Activated CD4-positive, alpha-beta memory T cell treated with anti-CD3 and anti-CD28 coated beads for 36 hours (primary cell): ENCODE results near the gene ARFGAP1. TPM values are rescaled to one million over a fixed set of nuclear protein-coding genes. Genes with fewer than 3 reads are reported as not detected.
"Not testable (repeated sequence)": the region's sequence is repeated elsewhere in the genome, so short reads cannot be mapped to it uniquely, and the experiment has no call there.

Experiments
- CTCF ChIA-PET: fragments of 350-600 bp; sonication (Branson Sonifier 250); formaldehyde crosslinking; loops from one replicate; lab custom pipeline; 2021; ENCODE audit warnings: antibody characterized with exemption, inconsistent platforms; lab: Charles Lee
- POLR2A ChIA-PET: fragments of 350-600 bp; sonication (Branson Sonifier 250); formaldehyde crosslinking; loops from one replicate; lab custom pipeline; 2021; ENCODE audit warnings: antibody characterized with exemption; lab: Charles Lee
- DNase-seq: peaks from one replicate; pipeline ENCODE4 v3.0.0-alpha.2; 2020
- H3K27ac Mint-ChIP-seq: one replicate; pipeline ENCODE4 v1.8.0; 2021; ENCODE audit warnings: mixed read lengths
- H3K27me3 Mint-ChIP-seq: one replicate; pipeline ENCODE4 v1.8.0; 2021; ENCODE audit warnings: mixed read lengths
- H3K36me3 Mint-ChIP-seq: one replicate; pipeline ENCODE4 v1.8.0; 2021; ENCODE audit warnings: mixed read lengths
- H3K4me1 Mint-ChIP-seq: one replicate; pipeline ENCODE4 v1.8.0; 2021; ENCODE audit warnings: low read depth, mixed read lengths
- H3K4me3 Mint-ChIP-seq: one replicate; pipeline ENCODE4 v1.8.0; 2021; ENCODE audit warnings: mild to moderate bottlenecking, mixed read lengths
- H3K9me3 Mint-ChIP-seq: one replicate; pipeline ENCODE4 v1.8.0; 2021; ENCODE audit warnings: mixed read lengths
- intact Hi-C: fragments of 100-400 bp; cut with micrococcal nuclease; formaldehyde crosslinking; loops from one replicate; pipeline ENCODE4 v1.15.1; 2023
- total RNA-seq, 2 experiments: library from RNA; stranded (reverse); gene quantifications; one replicate each; pipeline ENCODE4 v1.2.3, GENCODE V29; 2021

The ARFGAP1 gene
- total RNA-seq, 2 experiments from 2014 or later = 68.4 to 72.4 TPM

DNA sequence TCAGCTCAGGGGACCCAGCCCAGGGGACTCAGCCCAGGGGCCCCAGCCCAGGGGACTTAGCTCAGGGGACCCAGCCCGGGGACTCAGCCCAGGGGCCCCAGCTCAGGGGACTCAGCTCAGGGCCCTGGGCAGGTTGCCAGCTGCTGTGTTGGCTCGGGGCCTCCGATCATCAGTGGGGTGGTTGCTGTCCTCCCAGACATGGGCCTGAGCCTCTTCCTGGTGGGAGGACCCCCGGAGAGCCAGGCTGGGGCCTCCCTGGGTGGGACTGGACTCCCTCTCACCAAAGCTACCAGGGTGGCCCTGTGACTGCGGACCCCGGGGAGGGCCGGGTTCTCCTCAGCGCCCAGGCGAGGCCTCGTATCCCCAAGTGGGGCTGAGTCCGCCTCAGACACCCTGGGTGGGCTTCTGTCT, 24.8 kb downstream of the ARFGAP1 start:
- Mint-ChIP-seq H3K27me3 (peaks cover 18% of the 10 kb centered on the region), H3K4me3 (no peak overlapping the region), H3K27ac (no peak overlapping the region), H3K4me1 (peaks cover 11% of the 10 kb centered on the region), H3K36me3 (no peaks in the 10 kb centered on the region), H3K9me3 (peaks cover 8% of the 10 kb centered on the region)
- CTCF ChIA-PET = interaction anchor here (1.1 to 1.2 kb wide), 2 partner anchors 13 to 74 kb away, joined by 3 to 6 read pairs; no protein-coding TSS in a partner anchor
- intact Hi-C loops = no loop called here
- DNase-seq = no peak
- POLR2A ChIA-PET = no interaction called here

DNA sequence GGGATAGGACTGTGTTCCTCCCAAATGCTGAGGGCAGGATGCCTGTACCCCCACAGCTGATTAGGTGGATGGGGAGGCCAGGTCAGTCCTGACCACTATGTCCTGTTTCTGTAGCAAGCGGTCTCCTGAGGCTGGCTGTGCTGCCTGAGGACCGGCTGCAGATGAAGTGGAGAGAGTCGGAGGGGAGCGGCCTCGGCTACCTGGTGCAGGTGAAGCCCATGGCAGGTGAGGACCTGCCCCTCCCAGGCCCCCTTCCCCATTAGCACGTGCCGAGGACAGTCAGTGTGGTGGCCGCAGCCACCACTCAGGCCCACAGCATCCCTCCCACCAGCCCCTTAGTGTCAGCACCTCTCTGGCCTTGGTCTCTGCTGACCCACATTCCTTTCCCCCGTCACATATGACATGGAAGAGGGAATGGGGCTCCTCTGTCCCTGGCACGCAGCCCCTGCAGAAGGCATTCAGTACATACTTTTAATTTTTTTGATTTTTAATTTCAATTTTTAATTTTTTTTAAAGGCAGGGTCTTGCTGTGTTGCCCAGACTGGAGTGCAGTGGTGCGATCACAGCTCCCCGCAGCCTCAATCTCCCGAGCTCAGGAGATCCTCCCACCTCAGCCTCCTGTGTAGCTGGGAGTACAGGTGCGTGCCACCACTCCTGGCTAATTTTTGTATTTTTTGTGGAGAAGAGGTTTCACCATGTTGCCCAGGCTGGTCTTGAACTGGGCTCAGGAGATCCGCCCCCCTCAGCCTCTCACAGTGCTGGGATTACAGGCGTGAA, 25.4 kb downstream of the ARFGAP1 start:
- no peaks in the 10 kb centered on the region for H3K36me3 Mint-ChIP-seq
- peaks cover 22% of the 10 kb centered on the region for H3K27me3 Mint-ChIP-seq
- H3K4me3 Mint-ChIP-seq = no peak overlapping the region
- ChIA-PET POLR2A (no interaction called here), CTCF (no interaction called here)
- intact Hi-C loops = no loop called here
- peaks cover 11% of the 10 kb centered on the region for H3K9me3 Mint-ChIP-seq
- H3K27ac Mint-ChIP-seq = no peak overlapping the region
- DNase-seq = no peak
- H3K4me1 Mint-ChIP-seq = peaks cover 11% of the 10 kb centered on the region

DNA sequence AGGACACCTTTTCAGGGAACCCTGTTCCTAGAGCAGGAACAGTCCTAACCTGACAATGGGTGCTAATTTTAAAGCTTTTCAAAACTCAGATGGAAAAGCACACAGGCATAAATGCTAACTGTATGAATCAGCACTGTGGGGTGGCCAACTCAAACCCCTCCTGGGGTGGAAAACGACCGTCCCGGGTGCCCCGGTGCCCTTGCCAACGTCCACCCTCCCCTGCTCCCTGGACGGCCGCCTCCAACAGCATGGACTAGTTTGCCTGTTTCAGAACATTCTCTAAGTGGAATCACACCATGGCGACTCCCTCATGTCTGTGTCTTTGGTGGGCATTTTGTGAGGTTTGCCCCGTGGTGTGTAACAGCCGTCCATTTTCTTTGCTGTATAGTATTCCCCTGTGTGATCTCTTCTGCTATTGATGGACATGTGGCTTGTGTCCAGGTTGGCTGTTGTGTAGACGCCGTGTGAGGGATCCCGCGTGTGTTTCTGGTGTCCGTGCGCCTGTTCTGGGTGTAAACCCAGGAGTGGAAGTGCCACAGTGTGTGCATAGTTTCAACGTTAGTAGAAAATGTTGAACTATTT, 26.2 kb downstream of the ARFGAP1 start:
- H3K27ac Mint-ChIP-seq = no peak overlapping the region
- ChIA-PET CTCF (interaction anchor here (2.7 kb wide), 1 partner anchor 11 kb away, joined by 12 read pairs; no protein-coding TSS in a partner anchor), POLR2A (no interaction called here)
- H3K27me3 Mint-ChIP-seq = peaks cover 22% of the 10 kb centered on the region
- H3K4me3 Mint-ChIP-seq = no peak overlapping the region
- intact Hi-C loops = no loop called here
- no peak for DNase-seq
- H3K36me3 Mint-ChIP-seq = no peaks in the 10 kb centered on the region
- H3K4me1 Mint-ChIP-seq = peaks cover 11% of the 10 kb centered on the region
- H3K9me3 Mint-ChIP-seq = peaks cover 11% of the 10 kb centered on the region

DNA sequence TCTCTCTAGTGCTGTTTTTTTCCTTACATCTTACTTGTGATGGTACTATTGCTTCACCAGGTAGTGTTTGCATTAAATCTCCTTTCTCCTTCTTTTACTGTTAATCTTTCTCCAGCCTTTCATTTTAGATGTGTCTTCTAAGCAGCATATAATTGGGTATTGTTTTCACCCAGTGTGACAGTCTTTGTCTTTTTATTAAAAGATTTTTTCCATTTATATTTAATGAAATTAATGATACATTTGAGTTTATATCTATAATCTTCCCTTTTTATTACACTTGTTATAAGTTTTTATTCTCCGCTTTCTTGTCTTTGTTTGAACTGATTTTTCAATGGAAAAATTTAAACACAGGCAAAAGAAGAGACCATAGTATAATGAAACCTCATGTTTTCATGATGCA, 29.1 kb downstream of the ARFGAP1 start:
- Mint-ChIP-seq H3K4me3 (no peak overlapping the region), H3K27ac (no peak overlapping the region), H3K27me3 (peaks cover 20% of the 10 kb centered on the region), H3K36me3 (no peaks in the 10 kb centered on the region), H3K4me1 (no peaks in the 10 kb centered on the region), H3K9me3 (peaks cover 11% of the 10 kb centered on the region)
- ChIA-PET CTCF (interaction anchor here (1.2 kb wide), 1 partner anchor 9 kb away, joined by 4 read pairs; no protein-coding TSS in a partner anchor), POLR2A (no interaction called here)
- intact Hi-C loops = no loop called here
- no peak for DNase-seq

DNA sequence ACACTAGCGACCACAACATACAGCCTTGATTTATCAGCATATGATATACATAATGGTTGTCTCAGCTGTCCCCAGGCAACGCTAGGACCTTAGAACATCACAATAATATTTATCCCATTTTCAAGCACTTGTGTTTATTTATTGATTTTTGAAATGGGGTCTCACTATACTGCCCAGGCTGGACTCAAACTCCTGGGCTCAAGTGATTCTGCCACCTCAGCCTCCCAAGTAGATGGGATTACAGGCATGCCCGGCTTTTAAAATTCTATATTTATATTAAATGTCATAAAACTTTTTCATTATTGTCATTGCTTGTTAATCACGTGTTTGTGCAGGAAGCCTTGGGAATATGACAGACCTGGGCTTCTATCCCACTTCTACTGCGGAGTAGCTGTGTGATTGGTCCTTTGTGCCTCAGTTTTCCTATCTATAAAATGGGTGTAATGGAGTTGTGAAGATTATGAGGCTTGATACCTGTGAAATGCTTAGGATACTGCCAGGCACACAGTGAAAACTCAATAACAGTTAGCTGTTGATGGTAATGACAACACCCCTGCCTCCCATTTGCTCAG, 30.6 kb downstream of the ARFGAP1 start:
- no peaks in the 10 kb centered on the region for H3K36me3 Mint-ChIP-seq
- H3K4me3 Mint-ChIP-seq = no peak overlapping the region
- intact Hi-C loops = no loop called here
- no peaks in the 10 kb centered on the region for H3K4me1 Mint-ChIP-seq
- no peak for DNase-seq
- no peak overlapping the region for H3K27ac Mint-ChIP-seq
- peaks cover 20% of the 10 kb centered on the region for H3K27me3 Mint-ChIP-seq
- peaks cover 11% of the 10 kb centered on the region for H3K9me3 Mint-ChIP-seq
- ChIA-PET CTCF (interaction anchor here (0.8 kb wide), 1 partner anchor 134 kb away, joined by 3 read pairs; no protein-coding TSS in a partner anchor), POLR2A (no interaction called here)

DNA sequence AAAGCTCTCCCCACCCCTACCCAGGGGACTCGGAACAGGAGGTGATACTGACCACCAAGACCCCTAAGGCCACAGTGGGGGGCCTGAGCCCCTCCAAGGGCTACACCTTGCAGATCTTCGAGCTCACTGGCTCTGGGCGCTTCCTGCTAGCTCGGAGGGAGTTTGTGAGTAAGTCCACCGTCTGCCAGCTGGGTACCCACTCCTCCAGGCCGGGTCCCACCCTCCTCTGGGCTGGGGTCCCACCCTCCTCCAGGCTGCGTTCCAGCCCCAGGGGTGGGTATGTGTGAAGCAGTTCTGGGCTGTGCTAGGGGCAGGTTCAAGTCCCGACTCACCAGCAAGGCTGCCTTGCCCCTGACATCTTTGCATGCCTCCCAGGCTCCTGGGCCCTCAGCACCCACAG, 32.8 kb downstream of the ARFGAP1 start:
- Mint-ChIP-seq H3K9me3 (peaks cover 11% of the 10 kb centered on the region), H3K4me3 (no peak overlapping the region), H3K36me3 (no peaks in the 10 kb centered on the region), H3K27ac (no peak overlapping the region), H3K27me3 (peaks cover 15% of the 10 kb centered on the region), H3K4me1 (no peaks in the 10 kb centered on the region)
- POLR2A ChIA-PET = no interaction called here
- CTCF ChIA-PET = no interaction called here
- intact Hi-C loops = no loop called here
- DNase-seq = no peak

DNA sequence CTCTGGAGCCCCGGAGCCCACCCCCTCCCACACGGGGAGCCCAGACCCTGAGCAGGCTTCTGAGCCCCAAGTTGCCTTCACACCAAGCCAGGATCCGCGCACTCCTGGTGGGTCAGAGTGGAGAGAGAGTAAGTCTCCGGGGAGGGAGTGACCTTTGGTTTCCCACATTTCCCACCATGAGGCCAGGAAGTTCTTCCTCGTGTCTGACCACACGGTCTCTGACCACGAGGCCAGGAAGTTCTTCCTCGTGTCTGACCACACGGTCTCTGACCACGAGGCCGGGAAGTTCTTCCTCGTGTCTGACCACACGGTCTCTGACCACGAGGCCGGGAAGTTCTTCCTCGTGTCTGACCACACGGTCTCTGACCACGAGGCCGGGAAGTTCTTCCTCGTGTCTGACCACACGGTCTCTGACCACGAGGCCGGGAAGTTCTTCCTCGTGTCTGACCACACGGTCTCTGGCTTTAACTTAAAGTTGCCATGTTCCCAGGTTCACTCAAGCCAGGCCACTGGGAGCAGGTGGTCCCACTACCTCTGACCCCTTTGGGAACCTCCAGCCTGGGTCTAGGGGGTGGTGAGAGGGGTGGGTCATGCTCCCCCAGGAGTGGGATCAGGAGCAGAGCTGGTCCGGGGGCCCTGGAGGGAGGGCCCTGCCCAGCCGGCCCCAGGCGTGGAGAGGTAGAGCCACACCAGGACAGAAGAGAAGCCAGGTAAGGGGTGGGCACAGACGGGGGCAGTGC, 33.5 kb downstream of the ARFGAP1 start:
- intact Hi-C loops, H3K27ac Mint-ChIP-seq, H3K36me3 Mint-ChIP-seq, DNase-seq, POLR2A ChIA-PET, CTCF ChIA-PET, H3K4me1 Mint-ChIP-seq, H3K4me3 Mint-ChIP-seq, H3K9me3 Mint-ChIP-seq: not testable (repeated sequence)
- peaks cover 18% of the 10 kb centered on the region for H3K27me3 Mint-ChIP-seq

DNA sequence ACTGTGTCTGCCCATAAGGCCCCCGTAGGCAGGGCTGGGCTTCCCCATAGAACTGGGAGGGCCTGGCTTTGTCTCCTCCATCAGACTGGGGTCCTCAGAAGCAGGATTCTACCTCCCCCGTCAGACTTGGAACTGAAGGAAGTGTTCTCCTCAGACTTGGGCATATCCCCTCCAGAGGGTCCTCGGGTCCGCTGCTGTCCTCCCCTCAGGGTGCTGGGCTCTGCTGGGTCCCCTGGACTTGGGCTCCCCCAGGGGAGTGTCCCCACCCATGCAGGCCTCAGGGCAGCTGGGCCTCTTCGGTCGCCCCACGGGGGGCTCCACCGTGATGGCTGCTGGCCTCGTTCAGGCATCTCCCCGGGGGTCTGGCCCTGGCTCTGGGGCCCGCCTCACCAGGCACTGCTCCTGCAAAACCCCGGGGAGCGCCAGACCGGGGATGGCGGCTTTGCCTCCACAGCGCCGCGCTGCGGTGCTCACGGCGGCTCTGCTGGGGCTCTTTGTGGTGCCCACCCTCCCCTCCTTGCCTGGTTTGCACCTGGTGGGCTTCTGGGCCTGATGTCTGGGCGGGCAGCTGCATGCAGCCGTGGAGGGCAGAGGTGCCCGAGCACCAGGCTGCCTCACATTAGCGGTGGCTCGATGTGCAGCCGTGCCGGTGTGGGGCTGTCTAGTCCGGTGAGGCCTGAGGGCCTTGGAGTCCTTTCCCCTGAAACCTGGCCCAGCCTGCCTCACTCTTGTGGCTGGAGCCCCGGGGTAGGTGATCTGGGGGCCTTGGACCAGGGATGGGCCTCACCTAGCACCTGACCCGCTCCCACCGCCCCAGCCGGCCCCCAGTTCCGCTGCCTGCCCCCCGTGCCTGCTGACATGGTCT, 34.3 kb downstream of the ARFGAP1 start:
- CTCF ChIA-PET = interaction anchor here (4.0 kb wide), 1 partner anchor 74 kb away, joined by 64 read pairs; no protein-coding TSS in a partner anchor
- no peaks in the 10 kb centered on the region for H3K4me1 Mint-ChIP-seq
- no peak overlapping the region for H3K4me3 Mint-ChIP-seq
- POLR2A ChIA-PET = no interaction called here
- DNase-seq = no peak
- H3K27ac Mint-ChIP-seq = no peak overlapping the region
- H3K27me3 Mint-ChIP-seq = peaks cover 15% of the 10 kb centered on the region
- intact Hi-C loops = no loop called here
- peaks cover 4% of the 10 kb centered on the region for H3K9me3 Mint-ChIP-seq
- H3K36me3 Mint-ChIP-seq = no peaks in the 10 kb centered on the region

DNA sequence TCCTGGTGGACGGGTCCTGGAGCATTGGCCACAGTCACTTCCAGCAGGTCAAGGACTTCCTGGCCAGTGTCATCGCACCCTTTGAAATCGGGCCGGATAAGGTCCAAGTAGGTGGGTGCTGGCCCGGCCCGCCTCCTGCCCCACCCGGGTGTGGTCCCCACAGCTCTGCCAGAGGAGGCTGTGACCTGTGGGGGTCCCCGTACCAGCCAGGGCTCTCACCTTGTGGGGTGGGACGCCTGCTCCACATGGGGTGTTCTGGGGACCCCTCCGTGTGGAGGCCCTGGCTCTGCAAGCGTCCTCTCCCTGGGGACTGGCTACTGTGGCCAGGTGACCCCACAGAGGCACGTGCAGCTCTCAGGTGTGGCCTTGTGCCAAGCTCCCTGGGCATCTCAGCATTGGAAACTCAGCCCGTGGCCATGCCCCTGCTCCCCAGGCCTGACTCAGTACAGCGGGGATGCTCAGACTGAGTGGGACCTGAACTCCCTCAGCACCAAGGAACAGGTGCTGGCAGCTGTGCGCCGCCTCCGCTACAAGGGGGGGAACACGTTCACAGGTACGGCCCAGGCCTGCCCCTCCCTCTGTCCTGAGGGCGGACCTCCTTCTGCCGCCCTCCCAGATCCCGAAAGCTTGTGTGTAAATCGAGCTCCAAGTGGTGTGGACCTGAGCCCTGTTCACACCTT, 35.1 kb downstream of the ARFGAP1 start:
- POLR2A ChIA-PET = no interaction called here
- intact Hi-C loops = no loop called here

DNA sequence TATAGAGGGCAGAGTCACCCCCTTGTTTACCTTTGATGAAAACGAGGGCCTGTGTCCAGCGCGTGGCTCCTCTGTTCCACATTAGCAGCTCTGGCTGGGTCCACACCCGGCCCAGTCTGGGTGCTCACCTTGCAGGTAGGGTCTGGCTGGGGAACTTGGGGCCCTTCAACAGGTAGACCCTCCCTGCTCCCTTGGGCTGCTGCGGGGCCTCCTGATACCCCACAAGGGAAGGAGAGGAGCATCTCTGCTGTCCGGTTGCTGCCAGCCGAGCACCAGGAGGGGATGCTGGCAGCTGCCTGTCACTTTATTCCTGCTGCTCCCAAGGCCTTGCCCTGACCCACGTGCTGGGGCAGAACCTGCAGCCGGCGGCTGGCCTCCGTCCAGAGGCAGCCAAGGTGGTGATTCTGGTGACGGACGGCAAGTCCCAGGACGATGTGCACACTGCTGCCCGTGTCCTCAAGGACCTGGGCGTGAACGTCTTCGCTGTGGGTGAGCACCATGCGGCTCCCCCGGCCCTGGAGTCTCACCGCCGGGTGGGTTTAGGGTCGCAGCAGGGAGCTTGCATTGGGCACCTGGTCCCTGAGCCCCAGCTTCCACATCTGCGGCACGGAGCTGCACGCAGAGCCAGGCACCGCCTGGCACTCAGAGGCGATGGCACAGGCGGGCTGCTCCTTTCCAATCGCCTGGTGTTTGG, 35.8 kb downstream of the ARFGAP1 start:
- Mint-ChIP-seq H3K4me3 (no peak overlapping the region), H3K27ac (no peak overlapping the region), H3K4me1 (no peaks in the 10 kb centered on the region), H3K9me3 (no peaks in the 10 kb centered on the region), H3K27me3 (peaks cover 10% of the 10 kb centered on the region), H3K36me3 (no peaks in the 10 kb centered on the region)
- CTCF ChIA-PET = interaction anchor here (2.7 to 4.0 kb wide), 3 partner anchors 9 to 85 kb away, joined by 10 to 64 read pairs (median 12); no protein-coding TSS in a partner anchor
- POLR2A ChIA-PET = no interaction called here
- DNase-seq = no peak
- intact Hi-C loops = no loop called here

More for the DNA sequence above, 35.1 kb downstream of the ARFGAP1 start:
- H3K9me3 Mint-ChIP-seq = peaks cover 1% of the 10 kb centered on the region
- no peak overlapping the region for H3K4me3 Mint-ChIP-seq
- H3K27ac Mint-ChIP-seq = no peak overlapping the region
- CTCF ChIA-PET = interaction anchor here (3.0 to 4.0 kb wide), 2 partner anchors 8 to 73 kb away, joined by 12 to 64 read pairs; no protein-coding TSS in a partner anchor
- no peaks in the 10 kb centered on the region for H3K36me3 Mint-ChIP-seq
- H3K4me1 Mint-ChIP-seq = no peaks in the 10 kb centered on the region
- H3K27me3 Mint-ChIP-seq = peaks cover 12% of the 10 kb centered on the region
- DNase-seq = no peak
